CD4-positive, alpha-beta T cell treated with Interleukin-4 for 4 hours (primary cell): Measurements from ENCODE around the gene NLRP13.

Source experiments
- DNase-seq: peaks from one replicate; pipeline ENCODE4 v3.0.0-alpha.2; 2020

The NLRP13 gene

GRCh38 chr19:55901369-55902079 lies 30.6 kb downstream of the NLRP13 start:
- DNase-seq, result no peak

DNA sequence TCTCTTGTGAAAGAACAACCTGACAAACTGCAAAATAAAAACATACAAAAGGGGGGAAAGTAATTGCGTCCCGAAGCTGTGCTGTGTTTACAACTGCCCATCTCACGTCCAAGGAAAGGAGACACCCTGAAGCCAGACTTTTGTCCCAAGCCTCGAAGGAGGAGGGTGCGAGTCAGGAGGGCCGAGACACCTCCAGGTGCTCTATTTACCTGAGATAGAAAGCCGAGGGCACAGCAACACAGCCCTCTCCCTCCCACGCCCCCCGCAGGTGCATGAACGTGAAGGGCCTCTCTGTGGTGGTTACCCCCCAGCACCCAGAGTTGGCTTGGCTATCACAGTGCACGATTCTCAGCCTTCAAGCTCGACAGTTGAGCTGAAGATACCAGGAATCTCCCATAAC lies 33.2 kb downstream of the NLRP13 start:
- no peak for DNase-seq

- DNase-seq, result no peak
These were observed 49.5 kb downstream of the NLRP13 start for GRCh38 chr19:55882626-55883025.

DNA sequence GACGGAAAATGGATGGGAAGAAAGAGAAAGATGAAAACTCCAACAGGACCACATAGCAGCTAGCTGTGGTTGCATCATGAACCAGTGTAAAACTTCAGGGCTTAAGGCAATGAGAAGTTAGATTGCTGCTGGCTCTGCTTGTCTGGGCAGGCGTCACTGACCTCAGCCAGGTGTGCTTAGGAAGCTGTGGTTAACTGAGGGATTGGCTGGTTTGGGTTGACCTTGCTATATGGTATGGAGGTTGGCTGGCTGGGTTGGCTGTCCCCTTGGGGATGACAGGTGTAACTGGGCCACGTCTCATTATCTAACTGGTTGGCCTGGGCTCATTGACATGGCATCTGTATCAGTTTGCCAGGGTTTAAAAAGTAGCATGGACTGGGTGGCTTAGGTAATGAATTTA lies 54.9 kb downstream of the NLRP13 start:
- no peak for DNase-seq

DNA sequence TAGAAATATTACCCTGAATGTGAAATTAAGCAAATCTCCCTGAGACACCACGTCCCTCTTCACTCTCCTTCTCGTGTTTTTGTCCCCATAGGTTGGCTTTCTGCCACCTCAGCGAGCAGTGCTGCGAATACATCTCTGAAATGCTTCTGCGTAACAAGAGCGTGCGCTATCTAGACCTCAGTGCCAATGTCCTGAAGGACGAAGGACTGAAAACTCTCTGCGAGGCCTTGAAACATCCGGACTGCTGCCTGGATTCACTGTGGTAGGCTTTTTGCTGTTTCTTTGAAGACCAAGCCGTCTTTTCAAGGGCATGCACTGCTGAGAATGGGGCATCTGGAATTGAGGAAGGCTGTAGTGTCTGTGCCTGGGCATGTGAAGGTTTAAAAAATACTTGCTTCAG lies 61.4 kb downstream of the NLRP13 start:
- DNase-seq, result no peak

GRCh38 chr19:55867101-55867500 lies 65.0 kb downstream of the NLRP13 start:
- no peak for DNase-seq

- no peak for DNase-seq
These were observed 65.6 kb downstream of the NLRP13 start for GRCh38 chr19:55866521-55866920.

- no peak for DNase-seq
These were observed 73.2 kb downstream of the NLRP13 start for GRCh38 chr19:55858969-55859368.

GRCh38 chr19:55858401-55858800 lies 73.7 kb downstream of the NLRP13 start:
- no peak for DNase-seq

- no peak for DNase-seq
These were observed 74.2 kb downstream of the NLRP13 start for GRCh38 chr19:55857974-55858373.

DNA sequence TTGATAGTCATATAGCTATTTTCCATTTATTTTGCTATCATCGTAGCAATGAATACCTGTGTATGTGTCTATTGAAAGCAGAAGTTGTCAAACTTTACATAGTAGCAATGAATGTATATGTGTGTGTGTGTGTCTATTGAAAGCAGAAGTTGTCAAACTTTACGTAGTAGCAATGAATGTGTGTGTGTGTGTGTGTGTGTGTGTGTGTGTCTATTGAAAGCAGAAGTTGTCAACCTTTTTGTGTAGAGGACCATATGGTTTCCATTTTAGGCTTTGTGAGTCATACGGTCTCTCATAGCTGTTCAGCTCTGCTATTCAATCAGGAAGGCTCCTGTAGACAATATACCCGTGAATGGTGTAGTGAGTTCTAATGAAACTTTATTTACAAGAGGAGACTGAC lies 75.0 kb downstream of the NLRP13 start:
- no peak for DNase-seq

DNA sequence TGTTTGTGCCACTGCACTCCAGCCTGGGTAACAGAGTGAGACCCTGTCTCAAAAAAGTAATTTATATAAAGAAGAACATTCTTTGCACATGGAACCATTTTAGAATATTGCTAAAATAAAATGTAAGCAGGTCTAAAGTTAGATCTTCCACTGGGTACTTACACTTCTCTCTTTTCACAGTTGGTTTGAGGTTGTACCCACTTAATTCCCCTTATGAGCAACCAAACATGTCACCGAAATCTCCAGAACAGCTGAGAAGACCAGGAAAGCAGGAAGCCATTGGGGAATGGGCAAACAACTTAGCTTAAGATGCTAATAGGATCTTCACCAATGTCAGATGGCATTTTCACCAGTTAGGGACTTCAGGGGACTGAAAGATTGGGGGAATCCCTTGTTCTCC lies 77.0 kb downstream of the NLRP13 start:
- DNase-seq, result no peak
